Activated CD4-positive, CD25-positive, alpha-beta regulatory T cell treated with anti-CD3 and anti-CD28 coated beads, Interleukin-2, amount 50 U/mL, for 24 hours (primary cell): ENCODE measurements around the gene PPP1R10.

Experiments
- ATAC-seq, 2 donors: fragments of 150-1000 bp; cut with Tn5 transposase; one replicate each; pipeline ENCODE4 v1.10.0; 2021; ENCODE audit warnings: mild to moderate bottlenecking in 1 of 2, moderate library complexity in 1 of 2

The PPP1R10 gene

DNA sequence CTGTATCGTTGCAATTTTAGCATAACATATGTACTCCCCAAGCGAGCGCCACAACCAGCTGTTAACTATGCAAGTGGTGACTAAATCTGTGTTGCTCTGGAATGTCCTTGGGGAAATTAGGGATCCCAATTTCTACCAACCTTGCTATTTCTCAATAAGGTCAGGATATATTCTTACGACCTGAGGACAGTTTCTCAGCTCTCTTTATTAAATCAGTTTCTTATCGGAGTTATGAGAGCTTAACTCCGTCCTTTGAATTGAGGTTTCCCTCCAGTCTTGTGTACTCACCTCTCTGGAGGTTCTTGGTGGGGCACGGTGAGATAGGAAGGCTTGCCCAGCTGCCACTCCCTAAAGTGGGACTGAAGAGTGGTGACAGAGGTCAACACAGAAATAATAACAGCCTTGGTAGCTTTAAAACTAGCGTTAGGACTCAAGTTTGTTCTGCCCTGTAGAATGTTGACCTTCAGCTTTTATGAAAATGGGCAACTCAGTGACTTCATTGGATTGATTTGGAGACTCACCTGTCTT is 1.3 kb upstream of the PPP1R10 start:
- ATAC-seq = no peak

- ATAC-seq = peak; percentile 80
Measured at GRCh38 chr6:30617565-30618269, 674 bp upstream of the PPP1R10 start, which contains the start of gene MRPS18B. Gene MRPS18B, plus strand, starts transcription at chr6:30617840. Its CDS starts 26 bp downstream, at chr6:30617866.

DNA sequence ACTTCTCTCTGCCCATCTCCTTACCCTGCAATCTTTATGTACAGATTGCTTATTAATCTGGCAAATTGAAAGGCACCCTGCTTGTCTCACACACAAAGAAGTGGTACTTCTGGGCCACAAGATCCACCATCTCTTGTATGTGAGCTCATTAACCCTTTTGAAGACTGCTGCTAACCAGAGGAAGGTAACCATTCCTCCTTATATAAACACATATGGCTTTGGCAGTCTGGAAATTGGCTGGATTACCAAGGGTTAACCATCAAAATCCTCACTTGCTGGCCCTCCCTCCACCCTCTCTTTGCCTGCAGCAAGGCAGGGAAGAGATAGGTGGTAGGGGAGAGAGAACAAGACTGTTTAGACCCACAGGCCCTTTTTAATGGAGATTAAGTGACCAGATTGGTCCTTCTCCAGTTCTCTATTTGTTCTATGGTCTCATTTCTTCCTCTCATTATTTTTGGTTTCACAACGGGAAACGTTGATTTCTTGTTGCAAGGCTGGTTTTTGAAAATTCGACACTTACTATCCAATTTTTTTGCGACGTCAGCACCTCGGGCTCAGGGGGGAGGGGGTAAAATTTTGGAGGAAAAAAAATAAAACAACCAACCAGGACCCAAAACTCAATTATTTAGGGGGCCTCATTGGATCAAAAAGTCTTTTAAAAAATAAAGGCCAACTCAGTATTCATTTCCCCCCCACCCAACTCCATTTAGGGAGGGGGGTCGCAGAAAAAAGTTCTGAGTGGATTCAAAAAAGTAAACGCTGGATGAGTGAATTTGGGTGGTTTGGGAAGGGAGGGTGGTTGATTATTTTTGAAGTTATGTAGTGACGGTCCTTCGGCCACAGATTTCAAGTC is 859 bp downstream of the PPP1R10 start:
- ATAC-seq = no peak

DNA sequence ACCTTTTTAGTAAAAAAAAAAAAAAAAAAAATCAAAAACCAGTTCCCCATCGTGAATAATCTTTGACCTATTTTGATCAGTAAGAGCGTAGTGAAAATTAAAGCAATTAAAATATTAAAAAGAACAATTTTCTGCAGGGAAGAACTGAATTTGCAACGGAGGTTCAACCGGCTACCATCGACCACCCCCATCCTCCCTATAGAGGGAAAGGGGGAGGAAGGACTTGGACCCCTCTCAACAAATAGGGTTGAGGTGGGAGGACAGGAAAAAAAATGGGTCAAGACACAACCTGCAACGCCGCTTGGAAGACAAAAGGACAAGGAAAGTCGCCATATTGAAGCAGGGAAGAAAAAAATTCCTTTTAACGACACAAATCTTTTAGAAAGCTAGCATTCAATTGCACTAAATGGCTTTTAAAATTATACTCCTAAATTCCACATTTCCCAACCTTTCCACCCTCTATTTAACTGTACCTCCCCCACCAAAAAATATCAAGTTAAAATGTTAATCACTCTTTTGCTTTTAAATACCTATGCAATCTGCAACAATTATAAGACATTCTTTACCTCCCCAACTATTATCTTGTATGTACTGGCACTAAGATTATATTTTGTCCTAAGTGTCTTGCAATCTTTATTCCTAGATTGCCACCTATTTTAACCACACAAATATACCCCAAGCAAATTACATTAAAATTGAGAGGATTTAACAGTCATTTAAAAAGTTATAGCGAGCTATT is 1.7 kb downstream of the PPP1R10 start:
- ATAC-seq = no peak

- ATAC-seq = peak; percentile 59 to 63
Measured at GRCh38 chr6:30614843-30615218, 2.2 kb downstream of the PPP1R10 start.

- ATAC-seq = no peak
Measured at GRCh38 chr6:30614044-30614842, 2.8 kb downstream of the PPP1R10 start.

GRCh38 chr6:30613251-30614043 is 3.6 kb downstream of the PPP1R10 start:
- ATAC-seq = peak in 1 of 2 donors; percentile 4

DNA sequence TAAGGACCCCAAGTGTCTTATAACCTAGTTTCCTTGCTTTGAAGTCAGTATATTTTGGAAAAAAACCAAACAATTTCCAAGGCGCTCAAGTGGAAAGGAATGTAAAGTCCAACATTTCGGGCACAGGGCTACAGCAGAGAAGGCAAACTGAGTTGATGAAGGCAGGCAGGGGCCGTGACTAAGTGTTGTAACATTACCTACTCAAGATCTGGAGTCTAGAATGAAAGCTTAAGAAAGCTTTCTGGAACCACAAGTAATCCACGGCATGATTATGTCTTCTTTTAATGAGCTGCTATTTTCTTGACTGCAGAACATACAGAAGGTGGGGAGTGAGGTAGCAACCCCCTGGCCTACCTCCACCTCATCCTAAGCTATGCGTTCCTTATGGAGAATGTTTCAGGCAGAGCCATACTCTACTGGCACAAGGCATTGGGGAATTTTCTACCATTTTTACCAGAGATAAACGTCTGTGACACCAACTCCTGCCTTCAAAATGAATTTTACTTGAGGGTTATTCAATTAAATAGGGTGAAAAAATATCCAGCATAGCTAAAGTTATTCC is 4.3 kb downstream of the PPP1R10 start:
- no peak for ATAC-seq

DNA sequence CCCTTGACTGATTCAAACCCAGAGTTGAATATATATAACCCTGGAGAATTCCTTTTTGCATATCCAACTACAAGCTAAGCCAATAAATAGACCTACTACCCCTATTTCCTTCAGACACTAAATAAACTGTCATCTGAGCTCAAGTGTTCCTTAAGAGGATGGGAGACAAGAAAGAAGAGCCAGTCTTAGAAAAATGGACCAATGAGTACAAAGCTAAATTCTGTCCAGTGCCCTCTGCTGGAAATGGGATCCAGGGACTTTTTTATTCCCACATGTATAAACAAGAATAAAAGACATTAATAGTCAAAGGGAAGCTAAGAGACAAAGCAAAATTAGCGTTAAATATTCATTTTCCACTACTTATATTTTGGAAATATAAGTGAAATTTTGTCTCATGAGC is 4.8 kb downstream of the PPP1R10 start:
- no peak for ATAC-seq

- no peak for ATAC-seq
Measured at GRCh38 chr6:30611856-30612194, 5.2 kb downstream of the PPP1R10 start.

GRCh38 chr6:30611150-30611855 is 5.7 kb downstream of the PPP1R10 start:
- ATAC-seq = no peak

- ATAC-seq = no peak
Measured at GRCh38 chr6:30610065-30610464, 7.0 kb downstream of the PPP1R10 start.

DNA sequence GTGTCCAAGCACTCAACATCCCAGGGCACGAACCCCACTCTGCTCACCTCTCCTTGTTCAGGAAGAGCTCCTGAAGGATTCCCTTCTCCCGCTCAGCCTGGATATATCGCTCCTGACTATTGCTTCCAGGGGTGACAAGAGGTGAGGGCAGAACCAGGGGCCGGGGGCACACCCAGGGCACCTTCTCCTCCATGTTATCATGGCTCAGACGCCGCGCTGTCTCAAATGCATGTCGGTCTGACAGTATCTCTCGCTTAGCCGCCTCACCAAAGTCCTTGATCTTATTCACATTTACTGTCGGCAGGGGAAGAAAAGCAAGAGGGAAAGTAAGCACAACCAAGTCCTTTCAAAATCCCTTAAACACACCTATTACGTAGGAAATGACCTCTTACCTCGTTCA is 13.1 kb downstream of the PPP1R10 start:
- ATAC-seq = no peak

DNA sequence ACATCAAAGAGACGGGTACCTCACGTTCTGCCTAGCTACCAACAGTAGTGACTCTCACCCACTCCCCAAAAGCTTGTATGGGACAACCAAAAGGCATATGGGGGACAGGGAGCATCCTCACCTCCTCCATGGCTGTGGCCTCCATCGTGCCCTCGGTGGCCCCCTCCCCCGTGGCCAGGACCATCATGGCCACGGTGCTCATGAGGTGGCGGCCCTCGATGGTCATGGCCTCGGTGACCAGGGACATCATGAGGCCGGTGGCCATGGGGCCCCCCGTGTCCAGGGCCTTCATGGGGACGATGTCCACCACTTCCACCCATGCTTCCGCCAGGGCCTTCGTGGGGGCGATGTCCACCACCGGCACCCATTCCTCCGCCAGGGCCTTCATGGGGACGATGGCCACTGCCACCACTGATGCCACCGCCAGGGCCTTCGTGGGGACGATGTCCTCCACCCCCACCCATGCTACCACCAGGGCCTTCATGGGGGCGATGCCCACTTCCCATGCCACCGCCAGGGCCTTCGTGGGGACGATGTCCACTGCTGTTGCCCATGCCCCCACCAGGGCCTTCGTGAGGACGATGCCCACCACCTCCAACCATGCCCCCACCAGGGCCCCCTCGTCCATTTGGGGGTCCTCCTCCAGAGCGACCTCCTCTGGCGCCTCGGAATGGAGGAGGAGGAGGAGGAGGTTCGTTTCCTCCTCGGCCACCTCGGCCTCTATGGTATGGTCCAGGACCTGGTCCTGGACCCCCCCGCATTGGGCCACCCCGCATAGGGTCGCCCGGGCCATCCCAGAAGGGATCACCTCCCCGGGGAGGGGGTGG is 15.0 kb downstream of the PPP1R10 start:
- no peak for ATAC-seq

- no peak for ATAC-seq
Measured at GRCh38 chr6:30601436-30601814, 15.6 kb downstream of the PPP1R10 start.

DNA sequence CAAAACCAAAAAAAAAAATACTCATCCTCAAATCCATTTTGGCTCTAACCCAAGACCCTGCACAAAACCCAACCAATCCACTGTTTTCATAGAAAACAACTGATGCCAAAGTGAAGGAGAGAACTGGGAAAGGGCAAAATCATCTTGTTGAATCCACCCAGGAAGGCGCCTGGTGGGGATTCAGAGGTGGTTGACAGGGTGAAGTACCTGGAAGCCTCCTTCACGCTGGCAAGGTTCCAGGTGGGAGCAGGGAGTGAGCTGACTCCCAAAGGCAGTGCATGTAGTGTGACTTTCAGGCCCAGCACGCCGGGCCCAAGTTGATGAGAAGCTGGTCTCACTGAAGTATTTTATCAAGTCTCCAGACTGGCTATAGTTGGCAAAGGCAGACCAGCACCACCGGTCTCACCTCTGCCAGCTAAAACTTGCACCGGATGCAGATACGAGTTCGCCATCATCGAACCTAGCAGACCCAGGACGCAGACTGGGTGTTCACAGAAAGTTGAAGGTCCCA is 16.5 kb downstream of the PPP1R10 start:
- no peak for ATAC-seq

DNA sequence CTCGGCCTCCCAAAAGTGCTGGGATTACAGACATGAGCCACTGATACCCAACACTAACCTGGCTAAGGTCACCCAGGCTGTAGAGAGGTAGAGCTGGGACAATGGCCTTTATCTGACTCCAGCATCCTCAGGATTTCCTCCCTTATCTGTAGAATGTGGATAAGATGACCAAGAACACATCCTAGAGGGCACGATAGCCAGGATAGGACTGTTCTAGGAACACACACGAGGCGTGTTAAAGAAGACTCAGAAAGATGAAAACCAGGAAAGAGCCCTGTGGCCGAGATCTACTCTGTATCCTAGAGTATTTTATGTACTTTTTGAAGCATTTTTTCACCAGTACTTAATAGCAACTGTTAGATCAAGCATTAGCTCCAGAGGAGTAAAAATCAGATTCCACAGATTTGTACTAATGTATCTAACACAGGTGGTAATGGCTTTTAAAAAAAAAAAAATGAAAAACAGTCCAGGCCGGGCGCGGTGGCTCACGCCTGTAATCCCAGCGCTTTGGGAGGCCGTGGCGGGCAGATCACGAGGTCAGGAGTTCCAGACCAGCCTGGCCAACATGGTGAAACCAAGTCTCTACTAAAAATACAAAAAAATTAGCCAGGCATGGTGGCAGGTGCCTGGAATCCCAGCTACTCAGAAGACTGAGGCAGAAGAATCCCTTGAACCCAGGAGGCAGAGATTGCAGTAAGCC is 17.3 kb downstream of the PPP1R10 start:
- no peak for ATAC-seq

DNA sequence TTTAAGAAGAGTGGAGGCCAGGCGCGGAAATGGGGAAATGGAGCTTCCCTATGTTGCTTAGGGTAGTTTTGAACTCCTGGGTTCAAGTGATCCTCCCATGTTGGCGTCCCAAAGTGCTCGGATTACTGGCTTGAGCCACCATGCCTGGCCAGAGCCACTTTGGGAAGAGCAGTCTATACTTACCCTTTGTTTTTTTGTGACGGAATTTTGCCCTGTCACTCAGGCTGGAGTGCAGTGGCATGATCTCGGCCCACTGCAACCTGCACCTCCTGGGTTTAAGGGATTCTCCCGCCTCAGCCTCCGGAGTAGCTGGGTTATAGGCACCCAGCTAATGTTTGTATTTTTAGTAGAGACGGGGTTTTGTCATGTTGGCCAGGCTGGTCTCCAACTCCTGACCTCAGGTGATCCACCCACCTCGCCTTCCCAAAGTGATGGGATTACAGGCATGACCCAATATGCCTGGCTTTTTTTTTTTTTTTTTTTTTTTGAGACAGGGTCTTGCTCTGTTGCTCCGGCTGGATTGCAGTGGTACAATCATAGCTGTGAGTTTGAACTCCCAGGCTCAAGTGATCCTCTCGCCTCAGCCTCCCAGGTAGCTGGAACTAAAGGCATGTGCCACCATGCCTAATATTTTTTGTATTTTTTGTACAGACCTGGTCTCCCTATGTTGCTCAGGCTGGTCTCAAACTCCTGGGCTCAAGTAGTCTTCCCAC is 18.0 kb downstream of the PPP1R10 start:
- ATAC-seq = no peak
